Inferior parietal cortex (tissue), 1 donor: ENCODE measurements around the gene TBC1D24.
"Not testable (repeated sequence)": the region's sequence is repeated elsewhere in the genome, so short reads cannot be mapped to it uniquely, and the experiment has no call there.

ENCODE experiments used
- DNase-seq: peaks from one replicate; pipeline ENCODE4 v3.0.0-alpha.2; 2016; ENCODE audit errors: extremely low spot score

Gene TBC1D24

DNA sequence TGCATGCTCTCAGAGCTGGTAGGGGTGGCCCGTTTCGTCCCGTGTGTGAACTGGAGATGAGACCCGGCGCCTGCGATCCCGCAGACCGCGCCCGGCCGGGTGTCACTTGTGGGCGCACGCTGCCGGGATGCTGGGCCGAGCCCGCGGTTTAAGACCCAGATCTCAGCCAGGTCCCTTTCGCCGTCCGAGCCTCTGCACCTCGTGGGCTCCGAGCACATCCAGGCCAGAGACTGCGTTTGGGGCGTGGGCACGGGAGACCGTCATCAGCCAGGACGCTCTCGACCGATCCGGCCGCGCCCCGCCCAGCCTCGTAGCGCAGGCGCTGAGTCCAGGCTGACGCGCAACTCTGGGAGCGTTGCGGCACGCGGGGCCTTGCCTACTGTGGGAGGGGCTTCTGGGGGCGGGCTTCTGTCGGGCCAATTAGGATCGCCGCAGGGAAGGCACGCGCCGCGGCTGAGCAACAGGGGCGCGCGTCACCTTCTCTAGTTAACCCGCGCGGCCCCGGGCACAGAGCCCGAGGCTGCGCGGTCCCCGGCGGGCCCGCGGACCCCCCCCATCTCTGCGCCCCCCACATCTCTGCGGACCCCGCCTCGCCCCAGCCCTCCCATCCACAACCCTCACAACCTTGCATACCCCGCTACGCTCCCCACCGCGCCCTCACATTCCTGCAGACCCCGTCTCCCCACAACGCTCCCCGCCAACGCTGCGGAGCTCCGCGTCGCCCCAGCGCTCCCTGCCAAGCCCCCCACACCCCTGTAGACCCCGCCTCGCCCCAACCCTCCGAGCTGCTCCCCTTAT lies 57.0 kb downstream of the TBC1D24 start:
- DNase-seq, result peak; percentile 95

DNA sequence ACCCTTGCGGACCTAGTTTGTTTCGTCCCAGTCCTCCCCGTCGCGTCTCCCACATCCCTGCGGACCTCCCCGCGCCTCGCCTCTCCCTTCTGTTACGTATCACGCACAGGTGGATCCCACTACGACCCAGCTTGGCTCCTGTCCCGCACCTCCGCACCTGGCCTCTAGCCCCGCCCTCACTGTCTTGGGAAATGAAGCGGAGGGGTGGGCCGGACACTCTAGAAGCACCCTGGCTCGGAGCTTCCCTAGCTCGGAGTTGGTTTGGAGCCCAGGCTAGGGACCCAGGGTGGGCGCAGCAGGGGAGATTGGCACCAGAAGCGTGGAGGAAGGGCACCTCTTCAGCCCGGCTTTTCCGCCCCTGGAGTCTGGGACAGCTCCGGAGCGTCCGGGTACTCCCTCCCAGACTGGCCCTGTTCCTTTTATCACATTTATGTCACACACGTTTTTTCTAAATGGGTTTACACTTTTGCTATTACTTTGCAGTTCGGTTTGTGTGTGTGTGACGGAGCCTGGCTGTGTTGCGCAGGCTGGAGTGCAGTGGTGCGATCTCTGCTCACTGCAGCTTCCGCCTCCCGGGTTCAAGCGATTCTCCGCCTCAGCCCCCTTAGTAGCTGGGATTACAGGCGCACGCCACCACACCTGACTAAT lies 57.7 kb downstream of the TBC1D24 start:
- no peak for DNase-seq

- DNase-seq, result not testable (repeated sequence)
Observed at GRCh38 chr16:2533142-2533755, 58.3 kb downstream of the TBC1D24 start.

DNA sequence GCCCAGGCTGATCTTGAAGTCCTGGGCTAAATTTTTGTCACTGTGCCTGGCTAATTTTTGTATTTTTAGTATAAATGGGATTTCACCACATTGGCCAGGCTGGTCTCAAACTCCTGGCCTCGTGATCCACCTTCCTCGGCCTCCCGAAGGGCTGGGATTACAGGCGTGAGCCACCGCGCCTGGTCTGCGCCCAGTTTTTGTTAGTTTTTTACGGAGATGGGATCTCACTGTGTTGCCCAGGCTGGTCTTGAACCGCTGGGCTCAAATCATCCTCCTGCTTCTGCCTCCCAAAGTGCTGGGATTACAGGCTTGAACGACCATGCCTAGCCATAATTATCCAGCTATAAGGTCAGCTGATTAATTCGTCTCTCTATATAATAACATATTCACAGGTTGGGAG lies 59.0 kb downstream of the TBC1D24 start:
- no peak for DNase-seq

DNA sequence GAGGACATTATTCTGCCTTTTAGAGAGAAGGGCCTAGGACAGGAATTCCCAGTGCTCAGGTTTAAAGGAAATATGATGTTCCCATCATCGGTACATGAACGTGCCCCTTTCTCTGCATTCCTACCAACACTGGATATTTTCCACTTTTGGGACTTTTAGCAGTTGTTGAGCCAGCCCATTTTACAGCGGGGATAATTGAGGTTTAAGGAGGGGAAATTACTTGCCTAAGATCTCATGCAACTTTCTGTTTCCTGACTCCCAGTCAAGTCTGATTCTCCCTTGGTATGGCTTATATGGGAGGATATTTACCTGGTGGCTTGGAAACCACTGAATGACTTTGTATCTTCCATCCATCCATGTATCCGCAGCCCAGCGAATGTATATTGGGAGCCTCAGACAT lies 59.4 kb downstream of the TBC1D24 start:
- not testable (repeated sequence) for DNase-seq

DNA sequence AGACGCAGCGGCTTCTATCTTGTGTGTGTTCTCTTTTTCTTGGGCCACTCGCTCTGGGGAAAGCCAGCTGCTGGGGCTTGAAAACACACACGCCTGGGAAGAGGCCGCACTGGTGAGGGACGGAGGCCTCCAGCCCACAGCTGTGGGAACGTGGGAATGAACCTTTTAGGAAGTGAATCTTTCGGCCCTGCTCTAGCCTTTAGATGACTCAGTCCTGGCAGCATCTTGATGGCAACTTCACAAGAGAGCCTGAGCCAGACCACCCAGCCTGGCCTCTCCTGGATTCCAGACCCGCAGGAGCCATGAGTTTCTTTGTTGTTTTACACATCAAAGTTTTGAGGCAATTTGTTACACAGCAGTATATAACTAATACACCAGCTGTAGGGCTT lies 60.7 kb downstream of the TBC1D24 start:
- no peak for DNase-seq

DNA sequence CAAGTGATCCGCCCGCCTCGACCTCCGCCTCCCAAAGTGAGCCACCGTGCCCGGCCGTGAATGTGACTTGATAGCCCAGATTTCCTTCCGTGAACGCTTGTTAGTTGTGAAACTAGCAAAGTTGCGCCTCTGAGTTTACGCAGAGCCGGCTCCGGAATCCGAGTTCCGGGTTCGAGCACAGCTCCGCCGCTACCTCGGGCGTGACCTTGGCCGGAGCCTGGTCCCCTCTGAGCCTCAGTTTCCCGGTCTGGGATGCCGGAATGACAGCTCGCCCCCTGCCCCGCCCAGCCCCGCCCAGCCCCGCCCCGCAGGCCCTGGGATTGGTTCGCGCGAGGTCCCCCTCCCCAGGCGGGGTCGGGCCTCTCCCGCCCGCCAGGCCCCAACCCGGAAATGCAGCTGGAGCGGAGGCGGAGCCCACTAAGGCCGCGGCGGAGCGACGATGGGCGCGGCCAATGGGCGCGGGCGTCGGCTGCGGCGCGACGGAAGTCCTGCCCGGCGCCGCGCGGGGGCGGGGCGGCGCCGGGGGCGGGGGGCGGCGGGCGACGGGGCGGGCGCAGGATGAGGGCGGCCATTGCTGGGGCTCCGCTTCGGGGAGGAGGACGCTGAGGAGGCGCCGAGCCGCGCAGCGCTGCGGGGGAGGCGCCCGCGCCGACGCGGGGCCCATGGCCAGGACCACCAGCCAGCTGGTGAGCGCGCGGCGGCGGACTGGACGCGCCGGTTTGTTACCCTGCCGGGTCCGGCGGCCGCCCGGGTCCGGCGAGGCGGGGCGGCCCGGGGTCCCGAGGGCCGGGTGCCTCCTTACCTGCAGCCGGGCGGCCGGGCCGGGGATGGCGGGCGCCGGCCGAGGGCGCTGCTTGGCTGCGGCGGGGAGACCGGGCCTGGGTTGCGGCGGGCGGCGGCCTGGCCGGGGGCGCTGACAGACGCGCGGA lies 62.8 kb downstream of the TBC1D24 start, which contains the start of gene PDPK1:
PDPK1 (plus strand) TSS at position 571 of the 929 bp plus-strand sequence; CDS start at position 663, 92 bp downstream.
- DNase-seq, result peak; percentile 93

DNA sequence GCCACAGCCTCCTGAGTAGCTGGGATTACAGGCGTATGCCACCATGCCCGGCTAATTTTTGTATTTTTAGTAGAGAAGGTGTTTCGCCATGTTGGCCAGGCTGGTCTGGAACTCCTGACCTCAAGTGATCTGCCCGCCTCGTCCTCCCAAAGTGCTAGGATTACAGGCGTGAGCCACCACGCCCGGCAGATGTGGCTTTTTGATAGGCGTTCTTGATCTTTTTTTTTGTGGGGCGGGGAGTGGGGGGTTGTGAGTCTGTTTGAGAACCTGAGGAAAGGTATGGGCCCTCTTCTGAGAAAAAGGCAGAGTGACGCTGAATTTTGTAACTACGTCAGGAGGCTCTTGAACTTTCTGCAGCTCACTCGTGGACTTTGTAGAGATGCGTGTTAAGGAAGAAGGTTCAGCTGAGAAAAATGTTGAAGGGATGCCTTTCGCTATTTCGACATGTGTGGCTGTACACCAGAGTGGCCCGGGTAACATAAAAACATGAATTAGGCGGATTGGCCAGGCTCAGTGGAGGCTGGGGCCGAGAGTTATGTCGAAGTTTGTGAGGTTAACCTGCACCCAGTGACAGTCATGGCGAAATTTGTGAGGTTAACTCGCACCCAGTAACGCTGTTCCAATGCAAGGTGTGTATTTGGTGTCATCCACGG lies 64.4 kb downstream of the TBC1D24 start:
- not testable (repeated sequence) for DNase-seq

GRCh38 chr16:2539845-2540458 lies 65.0 kb downstream of the TBC1D24 start:
- DNase-seq, result not testable (repeated sequence)

DNA sequence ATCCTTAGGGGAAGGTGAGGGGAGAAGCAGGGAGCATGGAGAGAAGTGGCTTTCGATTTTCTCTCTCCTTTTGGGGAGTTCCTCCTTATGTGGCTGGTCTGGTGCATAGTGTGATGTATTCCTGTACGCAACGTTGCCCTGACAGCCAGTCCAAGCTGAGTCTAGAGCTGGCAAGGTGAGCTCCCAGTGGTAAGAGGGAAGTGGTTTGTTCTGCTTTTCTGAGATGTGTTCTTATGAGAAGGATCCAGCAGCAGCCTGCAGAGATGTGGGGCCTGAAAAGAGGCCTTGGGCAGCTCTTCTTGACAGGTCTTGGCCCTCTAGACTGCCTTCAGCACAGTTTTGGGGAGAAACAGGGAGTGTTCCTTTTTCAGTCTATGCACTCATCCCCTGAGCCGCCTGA lies 66.0 kb downstream of the TBC1D24 start:
- not testable (repeated sequence) for DNase-seq

DNA sequence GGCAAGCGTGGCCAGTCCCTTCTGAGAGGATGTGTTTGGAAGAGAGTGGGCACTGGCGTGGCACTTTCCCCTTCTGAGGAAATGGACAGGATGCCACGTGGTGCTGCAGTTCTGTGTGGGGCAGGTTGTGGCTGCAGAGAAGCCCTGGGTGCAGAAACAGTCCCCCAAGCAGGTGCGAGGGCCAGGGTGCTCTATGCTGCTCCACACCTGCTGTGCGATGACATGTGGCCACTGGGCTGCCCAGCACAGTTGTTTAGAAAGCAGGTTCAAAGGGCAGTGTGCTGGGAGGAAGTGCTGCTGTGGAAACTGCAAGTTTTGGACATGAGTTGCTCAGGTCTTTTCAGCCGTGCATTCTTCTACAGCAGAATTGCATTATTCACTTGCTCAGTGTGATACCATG lies 66.5 kb downstream of the TBC1D24 start:
- DNase-seq, result not testable (repeated sequence)

DNA sequence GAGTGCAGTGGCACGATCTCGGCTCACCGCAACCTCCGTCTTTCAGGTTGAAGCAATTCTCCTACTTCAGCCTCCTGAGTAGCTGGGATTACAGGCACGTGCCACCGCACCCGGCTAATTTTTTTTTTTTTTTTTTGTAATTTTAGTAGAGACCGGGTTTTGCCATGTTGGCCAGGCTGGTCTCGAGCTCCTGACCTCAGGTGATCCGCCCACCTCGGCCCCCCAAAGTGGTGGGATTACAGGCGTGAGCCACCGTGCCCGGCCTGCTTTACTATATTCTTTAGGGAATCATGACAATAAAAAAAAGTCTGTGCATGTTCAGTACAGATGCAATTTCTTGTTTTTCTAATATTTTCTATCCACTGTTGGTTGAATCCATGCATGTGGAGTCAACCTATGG lies 68.8 kb downstream of the TBC1D24 start:
- DNase-seq, result not testable (repeated sequence)

- not testable (repeated sequence) for DNase-seq
Observed at GRCh38 chr16:2550283-2550878, 75.5 kb downstream of the TBC1D24 start.

DNA sequence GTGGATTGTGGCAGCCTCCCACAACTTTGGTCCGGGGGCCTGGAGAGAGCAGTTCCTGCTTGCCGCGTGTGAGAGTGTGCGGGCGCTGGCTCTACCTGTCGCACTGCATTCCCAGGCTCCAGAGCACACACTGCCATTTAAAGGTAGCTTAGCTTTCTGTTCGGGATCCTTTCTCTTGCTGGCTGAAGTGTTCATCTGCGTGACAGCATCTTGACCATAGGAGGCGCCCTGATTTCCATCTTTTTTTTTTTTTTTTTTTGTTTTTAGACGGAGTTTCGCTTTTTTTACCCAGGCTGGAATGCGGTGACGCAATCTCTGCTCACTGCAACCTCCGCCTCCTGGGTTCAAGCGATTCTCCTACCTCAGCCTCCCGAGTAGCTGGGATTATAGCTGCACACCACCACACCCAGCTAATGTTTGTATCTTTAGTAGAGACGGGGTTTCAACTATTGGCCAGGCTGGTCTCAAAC lies 76.5 kb downstream of the TBC1D24 start:
- not testable (repeated sequence) for DNase-seq

- DNase-seq, result not testable (repeated sequence)
Observed at GRCh38 chr16:2554709-2555425, 79.9 kb downstream of the TBC1D24 start.
